Epithelial cell of esophagus (primary cell): ENCODE data around the gene SMYD3.
A peak's percentile ranks its signal among the peaks of the same experiment; 100 is the strongest.

Source experiments
- DNase-seq: peaks from one replicate; pipeline ENCODE4 v3.0.0; 2010; ENCODE audit warnings: low read depth
- H3K4me3 ChIP-seq: 2 replicates; pipeline ENCODE4 v1.5.1; 2011; ENCODE audit warnings: mild to moderate bottlenecking, low read length, control low read depth
- TF ChIP-seq, protein P1 (sequence below): IDR thresholded peaks from 2 replicates; pipeline ENCODE4 v1.5.1; 2011; ENCODE audit warnings: low read depth, mild to moderate bottlenecking, low read length, control low read depth, inconsistent platforms; ENCODE audit not compliant: insufficient read depth; ENCODE audit errors: missing control alignments

Gene SMYD3

DNA sequence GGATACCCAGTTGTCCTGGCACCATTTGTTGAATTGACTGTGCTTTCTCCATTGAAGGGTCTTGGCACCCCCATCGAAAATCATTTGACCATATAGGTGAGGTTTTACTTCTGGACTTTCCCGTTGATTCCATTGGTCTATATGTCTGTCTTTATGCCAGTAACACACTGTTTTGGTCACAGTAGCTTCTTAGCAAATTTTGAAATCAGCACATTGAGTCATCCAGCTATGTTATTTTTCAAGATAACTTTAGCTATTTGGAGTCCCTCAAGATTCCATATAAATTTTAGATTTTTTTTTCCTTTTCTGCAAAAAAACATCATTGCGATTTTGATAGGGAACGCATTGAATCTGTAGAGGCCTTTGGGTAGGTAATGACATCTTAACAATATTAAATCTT lies 235.6 kb downstream of the SMYD3 start:
- TF ChIP-seq, protein P1, sequence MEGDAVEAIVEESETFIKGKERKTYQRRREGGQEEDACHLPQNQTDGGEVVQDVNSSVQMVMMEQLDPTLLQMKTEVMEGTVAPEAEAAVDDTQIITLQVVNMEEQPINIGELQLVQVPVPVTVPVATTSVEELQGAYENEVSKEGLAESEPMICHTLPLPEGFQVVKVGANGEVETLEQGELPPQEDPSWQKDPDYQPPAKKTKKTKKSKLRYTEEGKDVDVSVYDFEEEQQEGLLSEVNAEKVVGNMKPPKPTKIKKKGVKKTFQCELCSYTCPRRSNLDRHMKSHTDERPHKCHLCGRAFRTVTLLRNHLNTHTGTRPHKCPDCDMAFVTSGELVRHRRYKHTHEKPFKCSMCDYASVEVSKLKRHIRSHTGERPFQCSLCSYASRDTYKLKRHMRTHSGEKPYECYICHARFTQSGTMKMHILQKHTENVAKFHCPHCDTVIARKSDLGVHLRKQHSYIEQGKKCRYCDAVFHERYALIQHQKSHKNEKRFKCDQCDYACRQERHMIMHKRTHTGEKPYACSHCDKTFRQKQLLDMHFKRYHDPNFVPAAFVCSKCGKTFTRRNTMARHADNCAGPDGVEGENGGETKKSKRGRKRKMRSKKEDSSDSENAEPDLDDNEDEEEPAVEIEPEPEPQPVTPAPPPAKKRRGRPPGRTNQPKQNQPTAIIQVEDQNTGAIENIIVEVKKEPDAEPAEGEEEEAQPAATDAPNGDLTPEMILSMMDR: no peak
- DNase-seq: no peak
- H3K4me3 ChIP-seq: no peak overlapping the region

DNA sequence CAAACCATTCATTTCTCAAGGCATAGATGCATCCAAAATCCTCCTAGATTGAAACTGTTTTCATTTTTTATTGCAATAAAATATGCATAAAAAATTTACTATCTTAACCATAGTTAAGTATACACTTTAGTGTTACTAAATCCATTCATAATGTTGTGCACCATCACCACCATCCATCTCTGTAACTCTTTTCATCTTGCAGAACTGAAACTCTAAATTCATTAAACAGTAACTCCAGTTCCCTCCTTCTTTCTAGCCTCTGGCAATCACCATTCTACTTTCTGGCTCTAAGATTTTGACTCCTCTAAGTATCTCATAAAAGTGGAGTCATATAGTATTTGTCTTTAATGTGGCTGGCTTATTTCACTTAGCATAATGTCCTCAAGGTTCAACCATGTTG lies 236.8 kb downstream of the SMYD3 start:
- TF ChIP-seq, protein P1: no peak
- no peak for DNase-seq
- H3K4me3 ChIP-seq: no peak overlapping the region

DNA sequence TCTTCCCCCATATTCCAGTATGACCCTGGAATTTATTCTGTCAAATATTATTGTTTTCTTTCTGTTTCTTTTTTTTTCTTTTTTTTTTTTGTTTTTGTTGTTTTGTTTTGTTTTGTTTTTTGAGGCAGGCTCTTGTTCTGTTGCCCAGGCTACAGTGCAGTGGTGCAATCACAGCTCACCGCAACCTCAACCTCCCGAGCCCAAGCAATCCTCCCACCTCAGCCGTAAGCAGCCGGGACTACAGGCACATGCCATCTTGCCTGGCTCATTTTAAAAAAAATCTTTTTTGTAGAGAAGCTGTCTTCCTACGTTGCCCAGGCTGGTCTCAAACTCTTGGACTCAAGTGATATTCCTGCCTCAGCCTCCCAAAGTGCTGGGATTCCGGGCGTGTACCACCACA lies 237.6 kb downstream of the SMYD3 start:
- TF ChIP-seq, protein P1: no peak
- DNase-seq: no peak
- no peak overlapping the region for H3K4me3 ChIP-seq

DNA sequence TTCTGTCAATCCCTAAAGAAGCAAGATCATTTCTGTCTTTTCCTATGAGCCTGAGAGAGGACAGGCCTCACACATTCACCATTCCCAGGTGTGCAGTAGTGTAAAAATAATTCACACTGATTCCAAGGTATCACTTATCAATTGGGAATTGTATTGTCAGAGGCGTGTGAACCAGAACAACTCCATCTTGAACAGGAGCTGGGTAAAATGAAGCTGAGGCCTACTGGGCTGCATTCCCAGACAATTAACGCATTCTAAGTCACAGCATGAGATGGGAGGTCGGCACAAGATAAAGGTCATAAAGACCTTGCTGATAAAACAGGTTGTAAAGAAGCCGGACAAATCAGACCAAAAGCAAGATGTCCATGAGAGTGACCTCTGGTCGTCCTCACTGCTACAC lies 239.2 kb downstream of the SMYD3 start:
- DNase-seq: no peak
- H3K4me3 ChIP-seq: no peak overlapping the region
- TF ChIP-seq, protein P1: no peak

DNA sequence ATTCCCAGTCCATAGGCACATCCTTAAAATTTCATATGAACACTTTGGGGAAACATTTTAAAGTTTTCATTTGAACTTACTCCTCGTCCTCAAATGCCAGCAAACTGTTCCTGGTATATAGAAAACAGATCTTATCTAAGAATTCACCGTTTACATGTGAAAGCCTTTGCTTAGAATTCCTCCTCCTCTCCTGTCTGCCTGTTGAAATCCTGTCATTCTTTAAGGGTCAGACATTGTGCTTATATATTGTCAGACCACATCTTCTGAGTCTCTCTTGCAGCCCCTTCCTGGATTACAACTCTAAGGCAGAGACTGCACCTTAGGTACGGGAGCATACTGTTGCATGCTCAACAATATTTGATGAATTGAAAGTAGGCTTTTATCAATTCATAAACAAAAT lies 239.7 kb downstream of the SMYD3 start:
- no peak for DNase-seq
- no peak overlapping the region for H3K4me3 ChIP-seq
- TF ChIP-seq, protein P1: no peak

DNA sequence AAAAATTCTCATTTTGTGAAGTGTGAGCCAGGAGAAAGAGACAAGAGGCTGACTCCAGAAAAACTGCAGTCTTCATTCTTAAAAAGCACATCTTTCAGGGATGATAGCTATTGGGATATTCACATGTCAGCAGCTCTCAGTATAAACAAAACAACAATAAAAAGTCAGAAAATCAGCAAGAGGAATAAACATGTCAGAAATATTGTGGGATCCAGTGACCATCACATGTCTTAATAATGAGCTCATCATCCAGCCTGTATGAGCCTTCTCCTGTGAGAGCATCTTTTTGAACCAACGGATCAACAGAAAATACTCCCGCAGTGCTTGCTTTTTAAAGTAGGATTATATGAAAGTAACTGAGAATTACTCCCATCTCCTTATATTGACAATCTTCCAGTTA lies 241.6 kb downstream of the SMYD3 start:
- DNase-seq: no peak
- H3K4me3 ChIP-seq: no peak overlapping the region
- TF ChIP-seq, protein P1: no peak

DNA sequence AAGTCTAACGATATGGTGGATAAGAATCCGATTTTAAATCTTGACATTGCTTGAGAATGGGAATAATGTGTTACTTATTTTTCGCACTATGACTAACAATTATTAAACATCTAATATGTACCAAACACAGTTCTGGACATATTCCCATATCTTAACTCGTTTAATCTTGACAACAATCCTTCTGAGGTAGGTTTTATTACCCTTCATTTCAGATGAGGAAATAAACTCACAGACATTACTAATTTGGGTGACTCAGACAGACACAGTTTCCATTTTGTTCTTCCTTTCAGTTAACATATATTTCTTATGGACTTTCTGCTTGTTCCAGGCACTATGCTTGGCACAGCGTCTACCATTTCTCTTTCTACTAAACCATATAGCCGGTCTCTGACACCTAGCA lies 244.8 kb downstream of the SMYD3 start:
- no peak overlapping the region for H3K4me3 ChIP-seq
- TF ChIP-seq, protein P1: no peak
- DNase-seq: peak; percentile 36
